HCT116 (cell line): ENCODE results near the gene SLC25A6.

Source experiments
- CTCF ChIP-seq, 3 experiments: fragments of 200-600 bp in 1 of 3; sonication (generic) in 1 of 3; IDR thresholded peaks in 2 of 3; conservative IDR thresholded peaks in 1 of 3; 2 replicates each; pipeline ENCODE4 v1.5.1; 2012 to 2017; ENCODE audit warnings: low read depth in 2 of 3, low read length in 2 of 3, antibody characterized with exemption in 1 of 3, borderline replicate concordance in 1 of 3, control low read depth in 1 of 3, mild to moderate bottlenecking in 1 of 3, mixed read lengths in 1 of 3, mixed run types in 1 of 3, moderate library complexity in 1 of 3; ENCODE audit not compliant: insufficient read depth in 1 of 3
- ELF1 ChIP-seq: IDR thresholded peaks from 2 replicates; pipeline ENCODE4 v1.6.1; 2012; ENCODE audit warnings: low read depth, borderline replicate concordance
- EZH2 ChIP-seq: fragments of 200-600 bp; sonication (generic); IDR thresholded peaks from 2 replicates; pipeline ENCODE4 v1.6.1; 2017; ENCODE audit warnings: antibody characterized with exemption, mixed run types
- EZH2phosphoT487 ChIP-seq: fragments of 200-600 bp; IDR thresholded peaks from 2 replicates; pipeline ENCODE4 v1.6.1; 2018; ENCODE audit warnings: antibody characterized with exemption, borderline replicate concordance
- JUND ChIP-seq: IDR thresholded peaks from 2 replicates; pipeline ENCODE4 v1.6.1; 2012
- MAX ChIP-seq: IDR thresholded peaks from 2 replicates; pipeline ENCODE4 v1.6.1; 2012
- POLR2A ChIP-seq: IDR thresholded peaks from 2 replicates; pipeline ENCODE4 v1.7.0; 2011; ENCODE audit warnings: borderline replicate concordance; ENCODE audit not compliant: insufficient read depth, insufficient read length; ENCODE audit errors: extremely low read depth
- POLR2AphosphoS5 ChIP-seq: IDR thresholded peaks from 2 replicates; pipeline ENCODE4 v1.6.1; 2011; ENCODE audit warnings: mild to moderate bottlenecking, low read depth, low read length, moderate library complexity
- RAD21 ChIP-seq: IDR thresholded peaks from 2 replicates; pipeline ENCODE4 v1.6.1; 2012; ENCODE audit warnings: low read depth, mild to moderate bottlenecking
- SIN3A ChIP-seq: IDR thresholded peaks from 2 replicates; pipeline ENCODE4 v1.6.1; 2012; ENCODE audit warnings: low read depth
- SRF ChIP-seq: IDR thresholded peaks from 2 replicates; pipeline ENCODE4 v1.6.1; 2012; ENCODE audit warnings: low read depth
- TF ChIP-seq, protein P1 (sequence below): IDR thresholded peaks from 2 replicates; pipeline ENCODE4 v1.6.1; 2011; ENCODE audit warnings: mild to moderate bottlenecking, low read length, moderate library complexity; ENCODE audit not compliant: insufficient replicate concordance; ENCODE audit errors: extremely low read depth

DNA sequence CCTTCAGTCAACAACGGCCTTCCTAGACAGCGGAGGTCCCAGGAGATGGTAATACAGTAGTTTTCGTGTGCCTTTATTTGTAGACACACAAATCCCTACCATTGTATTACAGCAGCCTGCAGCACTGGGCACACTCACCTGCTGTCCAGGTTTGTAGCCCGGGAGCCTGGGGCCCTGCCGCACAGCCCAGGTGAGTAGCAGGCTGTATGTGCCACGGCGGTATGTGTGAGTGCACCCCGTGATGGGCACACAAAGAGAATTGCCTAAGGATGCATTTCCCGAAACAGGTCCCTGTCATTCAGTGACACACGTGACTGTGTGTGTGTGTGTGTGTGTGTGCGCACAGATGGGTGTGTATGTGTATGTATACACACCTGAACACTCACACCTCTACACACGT lies 8.1 kb upstream of the SLC25A6 start:
- TF ChIP-seq CTCF (IDR thresholded peaks at IDR 0.05 in 2 of 3, conservative IDR thresholded peaks at IDR 0.05 in 1 of 3; ENCODE audit: borderline replicate concordance in 1 of 3, insufficient read depth in 1 of 3, low read depth in 2 of 3, low read length in 2 of 3) (no peak), POLR2A (no peak), JUND (no peak), EZH2phosphoT487 (no peak), POLR2AphosphoS5 (no peak), SIN3A (no peak), EZH2 (no peak), MAX (no peak), SRF (no peak), RAD21 (no peak), ELF1 (no peak)
- TF ChIP-seq, protein P1, sequence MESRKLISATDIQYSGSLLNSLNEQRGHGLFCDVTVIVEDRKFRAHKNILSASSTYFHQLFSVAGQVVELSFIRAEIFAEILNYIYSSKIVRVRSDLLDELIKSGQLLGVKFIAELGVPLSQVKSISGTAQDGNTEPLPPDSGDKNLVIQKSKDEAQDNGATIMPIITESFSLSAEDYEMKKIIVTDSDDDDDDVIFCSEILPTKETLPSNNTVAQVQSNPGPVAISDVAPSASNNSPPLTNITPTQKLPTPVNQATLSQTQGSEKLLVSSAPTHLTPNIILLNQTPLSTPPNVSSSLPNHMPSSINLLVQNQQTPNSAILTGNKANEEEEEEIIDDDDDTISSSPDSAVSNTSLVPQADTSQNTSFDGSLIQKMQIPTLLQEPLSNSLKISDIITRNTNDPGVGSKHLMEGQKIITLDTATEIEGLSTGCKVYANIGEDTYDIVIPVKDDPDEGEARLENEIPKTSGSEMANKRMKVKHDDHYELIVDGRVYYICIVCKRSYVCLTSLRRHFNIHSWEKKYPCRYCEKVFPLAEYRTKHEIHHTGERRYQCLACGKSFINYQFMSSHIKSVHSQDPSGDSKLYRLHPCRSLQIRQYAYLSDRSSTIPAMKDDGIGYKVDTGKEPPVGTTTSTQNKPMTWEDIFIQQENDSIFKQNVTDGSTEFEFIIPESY, result no peak
